HG03439 (cell line): Measurements from ENCODE around the gene RSPH1.

Source experiments
- ATAC-seq: cut with Tn5 transposase; IDR thresholded peaks from one replicate; pipeline ENCODE4 v1.9.1; 2021; ENCODE audit warnings: mild to moderate bottlenecking, moderate library complexity; ENCODE audit not compliant: unreplicated experiment

The RSPH1 gene

DNA sequence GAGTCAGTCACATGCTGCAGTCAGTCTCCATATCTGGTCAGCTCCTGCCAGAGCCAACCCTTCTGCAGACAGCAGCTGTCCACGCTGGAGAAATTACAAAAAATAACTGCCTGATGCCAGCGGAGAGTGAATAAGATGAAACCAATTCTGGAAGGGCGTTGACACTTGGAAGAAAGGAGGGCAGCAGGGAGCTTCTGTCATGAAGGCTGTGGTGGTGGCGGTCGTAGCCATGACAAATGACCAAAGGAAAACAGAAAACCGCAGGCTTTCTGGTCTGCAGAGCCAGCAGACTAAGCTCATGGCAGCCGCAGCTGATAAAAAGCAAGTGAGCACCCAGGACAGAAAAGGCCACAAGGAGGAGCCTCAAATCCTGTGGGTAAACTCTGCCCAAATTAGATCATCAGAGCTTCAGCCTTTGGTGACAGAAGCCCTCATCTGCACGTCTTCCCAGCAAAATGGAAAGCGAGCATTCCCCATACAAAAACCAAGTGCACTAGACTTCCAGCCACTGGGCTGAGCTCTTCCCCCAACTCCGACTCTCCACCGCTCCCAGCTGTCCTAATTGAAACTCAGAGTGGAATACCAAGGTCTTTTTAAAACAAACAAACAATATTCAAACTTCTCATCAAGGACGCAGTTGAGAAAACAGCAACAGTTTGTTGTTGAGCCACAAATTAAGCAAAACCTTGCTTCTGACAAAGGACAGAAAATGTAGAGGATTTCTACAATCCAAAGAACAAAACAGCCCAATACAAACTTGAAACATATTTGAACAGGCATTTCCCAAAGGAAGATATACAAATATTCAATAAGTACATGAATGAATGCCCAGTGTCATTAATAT is 28.7 kb downstream of the RSPH1 start:
- ATAC-seq = no peak

GRCh38 chr21:42466700-42467099 is 29.3 kb downstream of the RSPH1 start:
- no peak for ATAC-seq

GRCh38 chr21:42465803-42466127 is 30.3 kb downstream of the RSPH1 start:
- ATAC-seq = no peak

DNA sequence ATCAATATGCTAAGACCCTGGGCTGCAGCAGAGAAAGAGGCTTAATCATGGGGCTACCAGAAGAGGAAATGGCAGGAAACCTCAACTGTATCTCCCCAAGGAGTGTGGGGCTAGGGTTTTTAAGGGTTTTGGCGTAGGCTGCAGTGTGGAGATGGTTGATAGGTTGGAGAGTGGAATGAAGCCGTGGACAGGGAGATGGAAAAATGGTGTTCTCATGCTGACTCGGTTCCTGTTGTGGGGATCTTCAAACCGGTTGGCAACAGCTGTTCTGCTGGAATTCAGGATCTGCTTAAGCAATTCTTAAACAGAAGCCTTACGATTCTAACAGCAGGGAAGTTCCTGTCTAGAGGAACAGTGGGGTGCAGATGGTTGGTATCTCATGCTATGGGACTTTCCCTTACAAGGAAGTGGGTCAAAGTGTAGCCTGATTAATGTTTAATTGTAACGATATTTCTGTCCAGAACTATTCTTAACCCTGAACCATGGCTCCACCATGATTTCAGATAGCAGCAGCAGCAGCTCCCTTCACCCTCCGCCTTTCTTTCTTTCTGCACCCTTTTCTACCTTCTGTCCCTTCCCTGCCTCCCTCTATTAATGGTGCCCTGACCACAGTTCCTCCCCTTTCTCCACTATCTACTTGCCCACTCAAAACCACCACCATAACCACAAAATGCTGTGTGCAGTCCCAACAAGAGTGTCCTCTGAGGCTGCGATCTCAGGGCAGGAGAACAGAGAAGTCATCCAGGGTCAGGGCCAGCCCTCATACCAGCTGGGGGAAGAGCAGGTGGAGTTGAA is 30.8 kb downstream of the RSPH1 start:
- ATAC-seq = no peak

- ATAC-seq = no peak
These were observed 32.0 kb downstream of the RSPH1 start for GRCh38 chr21:42463861-42464515.

- no peak for ATAC-seq
These were observed 33.8 kb downstream of the RSPH1 start for GRCh38 chr21:42461881-42462877.

DNA sequence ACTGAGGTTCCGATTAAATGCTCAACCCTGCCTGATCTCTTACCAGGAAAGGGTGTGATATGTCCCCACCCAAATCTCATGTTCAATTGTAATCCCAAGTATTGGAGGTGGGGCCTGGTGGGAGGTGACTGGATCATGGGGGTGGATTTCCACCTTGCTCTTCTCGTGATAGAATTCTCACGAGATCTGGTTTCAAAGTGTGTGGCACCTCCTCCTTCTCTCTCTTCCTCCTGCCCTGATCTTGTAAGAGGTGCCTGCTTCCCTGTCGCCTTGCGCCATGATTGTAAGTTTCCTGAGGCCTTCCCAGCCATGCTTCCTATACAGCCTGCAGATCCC is 34.9 kb downstream of the RSPH1 start:
- no peak for ATAC-seq

DNA sequence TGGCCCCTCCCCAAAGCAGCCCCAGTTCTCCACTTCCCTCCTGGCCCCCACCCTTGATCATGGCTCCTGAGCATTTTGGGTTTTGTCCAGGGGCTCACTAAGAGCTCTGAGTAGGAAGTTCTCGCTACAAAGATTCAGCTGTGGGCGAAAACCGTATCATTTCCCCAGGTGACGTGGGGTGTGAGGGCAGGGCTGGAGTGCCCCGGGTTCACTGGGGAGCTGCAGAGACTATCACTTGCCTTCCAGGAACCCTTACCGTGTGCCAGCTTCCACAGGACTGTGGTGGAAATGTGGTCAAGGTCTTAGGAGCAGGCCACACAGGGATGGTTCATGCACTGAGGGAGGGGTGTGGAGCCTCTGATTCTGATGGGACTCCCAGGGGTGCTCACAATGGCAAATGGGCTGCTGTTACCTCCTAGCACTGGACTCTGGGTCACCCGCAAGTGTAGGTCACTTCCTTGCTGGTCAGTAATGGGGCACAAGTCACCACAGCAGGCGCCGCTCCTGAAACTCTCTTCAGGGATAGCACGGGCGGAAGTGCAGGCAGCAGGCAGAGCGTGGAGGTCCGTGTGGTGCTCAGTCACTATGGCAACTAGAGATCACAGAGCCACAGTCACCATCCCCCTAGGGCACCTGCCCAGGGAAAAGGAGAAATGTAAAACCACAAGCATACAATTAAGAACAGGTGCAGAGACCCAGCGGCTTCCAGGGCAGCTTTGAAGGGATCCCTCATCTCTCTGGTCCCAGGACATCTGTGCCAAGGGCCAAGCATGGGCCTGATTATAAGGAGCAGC is 35.4 kb downstream of the RSPH1 start:
- ATAC-seq = peak; percentile 43

- ATAC-seq = no peak
These were observed 36.3 kb downstream of the RSPH1 start for GRCh38 chr21:42459546-42460215.

DNA sequence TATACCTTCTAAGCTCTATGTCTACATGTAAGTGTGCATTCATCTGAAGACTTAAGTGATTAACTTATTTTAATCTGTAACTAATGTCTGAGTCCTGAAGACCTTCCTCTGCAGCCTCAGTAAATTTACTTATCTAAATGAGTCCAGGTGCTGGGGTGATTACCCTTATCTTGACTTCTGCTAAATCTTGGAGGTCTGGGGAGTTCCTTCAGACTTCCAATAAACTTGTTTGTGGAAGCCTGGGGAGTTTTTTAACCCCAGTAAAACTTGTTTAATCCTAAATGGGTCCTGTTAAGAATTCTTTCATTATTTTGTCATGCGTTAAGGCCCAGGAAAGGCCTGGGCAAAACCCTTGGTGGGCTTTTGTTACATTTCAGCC is 37.0 kb downstream of the RSPH1 start:
- ATAC-seq = no peak

- ATAC-seq = no peak
These were observed 39.6 kb downstream of the RSPH1 start for GRCh38 chr21:42456457-42456856.

- no peak for ATAC-seq
These were observed 40.1 kb downstream of the RSPH1 start for GRCh38 chr21:42455754-42456440.

DNA sequence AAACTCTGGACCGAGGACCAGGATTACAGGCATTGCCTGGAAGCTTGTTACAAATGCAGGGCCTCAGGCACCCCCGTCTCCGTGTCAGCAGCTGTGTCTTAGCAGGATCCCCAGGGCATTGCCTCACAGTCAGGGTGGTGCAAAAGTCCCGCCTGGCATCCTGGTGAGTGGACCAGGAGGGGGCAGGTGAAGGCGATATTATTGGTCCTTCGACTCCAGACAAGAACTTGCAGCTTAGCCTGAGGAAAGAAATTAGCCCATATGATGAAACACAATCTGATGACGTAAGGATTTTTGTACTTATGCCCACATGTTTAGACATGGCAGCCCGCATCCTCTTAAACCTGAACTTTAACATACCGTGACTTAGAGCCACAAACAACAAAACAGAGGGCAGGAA is 40.8 kb downstream of the RSPH1 start:
- no peak for ATAC-seq

DNA sequence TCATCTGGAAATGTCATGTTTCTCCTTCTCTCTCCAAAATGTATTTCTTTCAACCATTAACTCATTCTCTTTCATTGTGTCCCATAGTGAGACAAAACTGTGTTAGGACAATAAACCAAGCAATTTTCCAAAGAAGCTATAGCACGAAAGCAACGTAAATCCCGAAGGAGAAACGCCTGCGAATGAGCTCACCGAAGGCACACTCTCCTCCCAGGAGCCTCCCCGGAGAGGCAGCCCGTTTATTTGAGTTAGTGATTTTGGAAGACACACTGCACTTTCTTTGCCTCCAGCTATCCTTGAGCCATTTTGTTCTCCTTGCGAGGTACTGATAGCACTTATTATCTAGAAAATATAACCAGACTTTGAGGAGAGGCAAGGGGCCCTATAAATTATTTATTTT is 41.2 kb downstream of the RSPH1 start:
- ATAC-seq = no peak

GRCh38 chr21:42453986-42454570 is 41.9 kb downstream of the RSPH1 start:
- no peak for ATAC-seq

DNA sequence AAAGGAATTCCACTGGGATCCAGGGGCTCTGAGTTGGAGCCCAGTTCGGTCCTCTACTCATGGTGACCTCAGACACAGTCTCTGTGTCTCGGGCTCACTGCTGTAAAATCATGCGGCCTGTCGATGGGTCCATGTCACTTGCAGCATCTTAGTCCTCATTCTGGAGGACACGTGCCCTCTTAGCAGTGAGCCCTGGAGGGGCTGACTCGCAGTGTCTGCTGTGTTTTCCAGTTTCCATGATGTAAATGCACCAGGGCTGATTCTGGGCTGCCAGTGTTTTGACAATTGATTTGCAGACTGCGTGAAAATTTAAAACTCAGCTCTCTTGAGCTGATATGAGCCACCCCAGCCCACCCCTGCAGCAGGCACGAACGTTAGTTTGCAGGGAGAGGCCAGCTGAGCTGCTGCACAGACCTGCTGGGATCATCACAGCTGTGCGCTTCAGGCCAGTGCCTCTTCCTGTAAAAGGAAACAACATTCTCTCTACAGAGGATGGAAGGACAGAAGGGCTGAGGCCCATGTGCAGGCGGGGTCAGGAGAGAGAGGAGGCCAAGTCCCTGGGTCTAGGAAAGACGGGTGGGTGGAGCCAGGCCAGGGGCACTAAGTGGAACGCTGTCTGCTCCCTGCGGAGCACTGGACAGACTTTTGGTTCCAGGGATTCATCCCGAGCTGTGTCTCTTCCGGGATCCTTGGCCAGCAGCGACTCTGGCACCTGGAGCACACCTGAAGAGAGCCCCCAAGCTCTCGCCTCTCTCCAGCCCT is 42.6 kb downstream of the RSPH1 start:
- no peak for ATAC-seq

GRCh38 chr21:42452401-42453223 is 43.4 kb downstream of the RSPH1 start:
- no peak for ATAC-seq
